ENCODE results near the gene TMEM14B. TPM values are rescaled to one million over a fixed set of nuclear protein-coding genes. Genes with fewer than 3 reads are reported as not detected.

The TMEM14B gene
- total RNA-seq, 1 experiment from 2014 or later = 122 TPM

DNA sequence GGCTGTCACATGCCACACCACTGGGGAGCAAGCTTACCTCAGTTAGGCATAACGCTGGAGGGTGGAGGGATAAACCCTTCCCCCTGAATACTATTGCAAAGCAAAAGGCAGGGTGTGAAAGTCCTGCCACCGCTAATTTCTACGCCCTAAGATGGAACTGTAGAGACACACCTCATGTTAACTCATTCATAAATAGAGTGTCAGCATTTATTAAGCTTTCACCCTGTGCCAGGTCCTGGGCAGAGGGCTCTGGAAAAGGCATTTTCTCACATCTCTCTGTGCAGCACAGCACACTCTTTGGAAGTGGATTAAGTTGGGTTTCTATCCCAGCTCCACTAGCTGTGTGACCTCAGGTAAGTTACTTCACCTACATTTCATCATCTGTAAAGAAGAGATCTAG is 21.8 kb downstream of the TMEM14B start:
- ChIA-PET POLR2A (no interaction called here), CTCF (interaction anchor here (0.7 to 0.9 kb wide), 2 partner anchors 10 to 75 kb away, joined by 3 to 6 read pairs; partner anchors contain the start of gene PAK1IP1)
- TF ChIP-seq, protein P1, sequence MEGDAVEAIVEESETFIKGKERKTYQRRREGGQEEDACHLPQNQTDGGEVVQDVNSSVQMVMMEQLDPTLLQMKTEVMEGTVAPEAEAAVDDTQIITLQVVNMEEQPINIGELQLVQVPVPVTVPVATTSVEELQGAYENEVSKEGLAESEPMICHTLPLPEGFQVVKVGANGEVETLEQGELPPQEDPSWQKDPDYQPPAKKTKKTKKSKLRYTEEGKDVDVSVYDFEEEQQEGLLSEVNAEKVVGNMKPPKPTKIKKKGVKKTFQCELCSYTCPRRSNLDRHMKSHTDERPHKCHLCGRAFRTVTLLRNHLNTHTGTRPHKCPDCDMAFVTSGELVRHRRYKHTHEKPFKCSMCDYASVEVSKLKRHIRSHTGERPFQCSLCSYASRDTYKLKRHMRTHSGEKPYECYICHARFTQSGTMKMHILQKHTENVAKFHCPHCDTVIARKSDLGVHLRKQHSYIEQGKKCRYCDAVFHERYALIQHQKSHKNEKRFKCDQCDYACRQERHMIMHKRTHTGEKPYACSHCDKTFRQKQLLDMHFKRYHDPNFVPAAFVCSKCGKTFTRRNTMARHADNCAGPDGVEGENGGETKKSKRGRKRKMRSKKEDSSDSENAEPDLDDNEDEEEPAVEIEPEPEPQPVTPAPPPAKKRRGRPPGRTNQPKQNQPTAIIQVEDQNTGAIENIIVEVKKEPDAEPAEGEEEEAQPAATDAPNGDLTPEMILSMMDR (IDR thresholded peaks at IDR 0.05; ENCODE audit: unreplicated experiment) = no peak
- no peaks in the 10 kb centered on the region for H3K27me3 Mint-ChIP-seq (ENCODE audit: insufficient read depth, unreplicated experiment)
- intact Hi-C loops (cut with micrococcal nuclease) = no loop called here
- DNase-seq (ENCODE audit: unreplicated experiment) = no peak
- no TSS peak for BruUV-seq (replicated peaks)
- H3K4me3 Mint-ChIP-seq (ENCODE audit: unreplicated experiment) = no peak overlapping the region
- H3K4me1 Mint-ChIP-seq (ENCODE audit: insufficient read depth, unreplicated experiment) = no peaks in the 10 kb centered on the region
- H3K9me3 Mint-ChIP-seq (ENCODE audit: unreplicated experiment) = no peaks in the 10 kb centered on the region
- H3K27ac Mint-ChIP-seq (ENCODE audit: low read depth, unreplicated experiment) = no peak overlapping the region
- peaks cover 31% of the 10 kb centered on the region for H3K36me3 Mint-ChIP-seq (ENCODE audit: insufficient read depth, unreplicated experiment)

DNA sequence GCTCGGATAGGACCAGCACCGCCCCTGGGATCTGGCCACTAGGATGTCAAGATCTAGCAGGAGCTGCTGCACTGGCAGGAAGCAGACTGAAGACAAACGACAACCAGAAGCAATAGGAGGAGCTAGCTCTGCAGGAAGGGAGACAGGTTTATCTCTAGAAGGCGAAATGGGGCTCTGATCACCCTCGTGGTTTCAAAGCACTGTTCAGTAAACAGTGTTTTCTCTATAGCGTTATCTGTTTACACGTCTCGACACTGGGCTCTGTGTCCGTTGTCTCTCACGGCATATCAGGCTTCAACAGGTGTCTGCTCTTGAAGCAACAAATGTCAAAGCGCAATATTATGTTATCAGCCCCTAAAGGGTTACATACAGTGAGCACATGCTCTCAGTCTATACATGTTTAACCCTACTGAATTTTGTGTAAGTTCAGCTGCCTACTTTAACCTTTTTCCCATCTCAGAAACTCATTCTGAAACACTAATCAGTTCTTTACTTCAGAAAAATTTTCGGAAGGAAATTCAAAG is 23.8 kb downstream of the TMEM14B start:
- no peak overlapping the region for H3K4me3 Mint-ChIP-seq (ENCODE audit: unreplicated experiment)

DNA sequence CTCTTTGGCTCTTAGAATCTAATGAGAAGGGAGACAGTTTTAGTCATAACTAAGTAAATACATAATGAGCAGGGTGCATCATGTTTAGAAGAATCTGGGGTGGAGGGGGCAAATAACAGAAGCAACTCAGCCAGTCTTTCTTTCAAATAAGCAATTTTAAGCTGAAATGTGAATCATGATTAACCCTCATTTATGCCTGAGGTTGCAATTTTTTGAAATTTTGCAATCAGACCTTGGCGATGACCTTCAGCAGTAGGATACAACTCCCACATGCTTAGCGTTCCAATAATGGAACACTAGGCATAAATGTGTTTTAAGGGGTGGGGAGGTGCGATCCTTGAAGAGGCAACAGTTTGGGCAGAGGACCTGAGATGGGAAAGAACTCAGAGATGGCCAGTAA is 30.6 kb downstream of the TMEM14B start:
- TF ChIP-seq, protein P1 (IDR thresholded peaks at IDR 0.05; ENCODE audit: unreplicated experiment) = no peak
- POLR2A ChIA-PET = interaction anchor here (0.6 to 0.9 kb wide), 2 partner anchors 18 to 43 kb away, joined by 3 read pairs; no protein-coding TSS in a partner anchor
- CTCF ChIA-PET = no interaction called here
- H3K9me3 Mint-ChIP-seq (ENCODE audit: unreplicated experiment) = no peaks in the 10 kb centered on the region
- intact Hi-C loops (cut with micrococcal nuclease) = no loop called here
- H3K4me1 Mint-ChIP-seq (ENCODE audit: insufficient read depth, unreplicated experiment) = no peaks in the 10 kb centered on the region
- no TSS peak for BruUV-seq (replicated peaks)
- H3K36me3 Mint-ChIP-seq (ENCODE audit: insufficient read depth, unreplicated experiment) = peaks cover 34% of the 10 kb centered on the region
- H3K27me3 Mint-ChIP-seq (ENCODE audit: insufficient read depth, unreplicated experiment) = no peaks in the 10 kb centered on the region
- H3K4me3 Mint-ChIP-seq (ENCODE audit: unreplicated experiment) = no peak overlapping the region
- no peak overlapping the region for H3K27ac Mint-ChIP-seq (ENCODE audit: low read depth, unreplicated experiment)
- no peak for DNase-seq (ENCODE audit: unreplicated experiment)

More for the DNA sequence above, 23.8 kb downstream of the TMEM14B start:
- BruUV-seq (replicated peaks) = no TSS peak
- H3K4me1 Mint-ChIP-seq (ENCODE audit: insufficient read depth, unreplicated experiment) = no peaks in the 10 kb centered on the region
- TF ChIP-seq, protein P1 (IDR thresholded peaks at IDR 0.05; ENCODE audit: unreplicated experiment) = no peak
- H3K36me3 Mint-ChIP-seq (ENCODE audit: insufficient read depth, unreplicated experiment) = peaks cover 17% of the 10 kb centered on the region
- DNase-seq (ENCODE audit: unreplicated experiment) = no peak
- no peaks in the 10 kb centered on the region for H3K27me3 Mint-ChIP-seq (ENCODE audit: insufficient read depth, unreplicated experiment)
- POLR2A ChIA-PET = no interaction called here
- intact Hi-C loops (cut with micrococcal nuclease) = no loop called here
- CTCF ChIA-PET = interaction anchor here (1.0 kb wide), 1 partner anchor 72 kb away, joined by 3 read pairs; no protein-coding TSS in a partner anchor
- no peaks in the 10 kb centered on the region for H3K9me3 Mint-ChIP-seq (ENCODE audit: unreplicated experiment)
- no peak overlapping the region for H3K27ac Mint-ChIP-seq (ENCODE audit: low read depth, unreplicated experiment)

DNA sequence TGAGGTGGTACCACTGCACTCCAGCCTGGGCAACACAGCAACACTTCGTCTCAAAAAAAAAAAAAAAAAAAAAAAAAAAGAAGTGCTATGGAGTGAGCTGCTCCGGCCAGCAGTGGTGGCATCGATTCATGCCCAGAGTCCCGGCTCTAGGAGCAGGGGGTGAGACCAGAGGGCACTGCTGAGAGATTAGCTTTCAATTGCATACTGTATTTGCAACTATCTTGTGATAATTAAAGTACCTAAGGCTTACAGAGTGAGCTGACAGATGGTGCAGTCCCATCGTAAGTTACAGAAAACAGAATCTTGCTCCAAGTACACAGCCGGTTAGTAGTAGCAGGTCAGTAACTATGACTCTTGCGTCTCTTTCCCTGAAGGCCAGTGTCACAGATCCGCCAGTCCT is 31.5 kb downstream of the TMEM14B start:
- ChIA-PET CTCF (interaction anchor here (0.6 to 1.4 kb wide), 3 partner anchors 18 to 247 kb away, joined by 3 to 6 read pairs (median 4); no protein-coding TSS in a partner anchor), POLR2A (interaction anchor here (0.9 to 1.1 kb wide), 2 partner anchors 15 to 19 kb away, joined by 3 to 4 read pairs; no protein-coding TSS in a partner anchor)
- no TSS peak for BruUV-seq (replicated peaks)

More for the DNA sequence above, 31.5 kb downstream of the TMEM14B start:
- TF ChIP-seq, protein P1 (IDR thresholded peaks at IDR 0.05; ENCODE audit: unreplicated experiment) = no peak
- H3K27me3 Mint-ChIP-seq (ENCODE audit: insufficient read depth, unreplicated experiment) = no peaks in the 10 kb centered on the region
- no peaks in the 10 kb centered on the region for H3K4me1 Mint-ChIP-seq (ENCODE audit: insufficient read depth, unreplicated experiment)
- no peak overlapping the region for H3K27ac Mint-ChIP-seq (ENCODE audit: low read depth, unreplicated experiment)
- H3K4me3 Mint-ChIP-seq (ENCODE audit: unreplicated experiment) = no peak overlapping the region
- no peak for DNase-seq (ENCODE audit: unreplicated experiment)
- intact Hi-C loops (cut with micrococcal nuclease) = no loop called here
- peaks cover 34% of the 10 kb centered on the region for H3K36me3 Mint-ChIP-seq (ENCODE audit: insufficient read depth, unreplicated experiment)
- H3K9me3 Mint-ChIP-seq (ENCODE audit: unreplicated experiment) = no peaks in the 10 kb centered on the region
